B cell (primary cell): ENCODE measurements around the gene KIAA0232.

Experiments used
- CTCF ChIP-seq: fragments of 200-600 bp; IDR thresholded peaks from one replicate; pipeline ENCODE4 v1.8.0; 2022; ENCODE audit warnings: antibody characterized with exemption, mild to moderate bottlenecking
- EZH2 ChIP-seq: IDR thresholded peaks from 2 replicates; pipeline ENCODE4 v1.6.1; 2012; ENCODE audit warnings: borderline replicate concordance, low read depth, mild to moderate bottlenecking, moderate library complexity, low read length; ENCODE audit not compliant: insufficient read depth, poor library complexity, severe bottlenecking

GRCh38 chr4:6913350-6913905 is 130.9 kb downstream of the KIAA0232 start:
- TF ChIP-seq CTCF, result no peak
- no peak for TF ChIP-seq EZH2
